Measurements from ENCODE around the gene DNAJA3.

- TF ChIP-seq CTCF (IDR thresholded peaks at IDR 0.05; ENCODE audit: insufficient read depth, low read depth, low read length): no peak
- no peak for TF ChIP-seq EZH2 (IDR thresholded peaks at IDR 0.05; ENCODE audit: insufficient read depth, low read length)
Measured at GRCh38 chr16:4460936-4461249, 35.2 kb downstream of the DNAJA3 start.
